Activated T-cell treated with anti-CD3 and anti-CD28 coated beads for 48 hours (primary cell): ENCODE measurements around the gene UBAC2.

Experiments
- DNase-seq: peaks from one replicate; pipeline ENCODE4 v3.0.0-alpha.2; 2020; ENCODE audit warnings: low read depth

UBAC2 gene

GRCh38 chr13:99360696-99361095 lies 160.0 kb downstream of the UBAC2 start:
- DNase-seq, result no peak

- DNase-seq, result no peak
Measured at GRCh38 chr13:99361197-99361596, 160.5 kb downstream of the UBAC2 start.

DNA sequence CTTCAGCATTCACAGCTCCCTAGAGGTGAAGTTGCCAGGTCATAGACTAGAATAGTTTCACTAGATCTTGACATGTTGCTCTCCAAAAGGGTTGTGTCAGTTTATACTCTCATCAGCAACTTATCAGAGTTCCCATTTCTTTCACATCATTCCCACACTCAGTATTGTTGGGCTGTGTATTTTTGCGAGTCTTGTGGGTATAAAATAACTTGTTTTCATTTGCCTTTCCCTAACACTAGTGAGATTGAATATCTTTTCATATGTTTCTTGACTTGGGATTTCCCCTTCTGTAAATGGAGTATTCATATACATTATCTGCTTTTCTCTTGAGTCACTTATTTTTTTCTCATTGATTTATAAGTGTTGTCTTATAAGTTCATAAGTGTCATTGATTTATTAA lies 161.7 kb downstream of the UBAC2 start:
- DNase-seq, result no peak

GRCh38 chr13:99363391-99363790 lies 162.7 kb downstream of the UBAC2 start:
- DNase-seq, result no peak

- no peak for DNase-seq
Measured at GRCh38 chr13:99363949-99364348, 163.3 kb downstream of the UBAC2 start.

DNA sequence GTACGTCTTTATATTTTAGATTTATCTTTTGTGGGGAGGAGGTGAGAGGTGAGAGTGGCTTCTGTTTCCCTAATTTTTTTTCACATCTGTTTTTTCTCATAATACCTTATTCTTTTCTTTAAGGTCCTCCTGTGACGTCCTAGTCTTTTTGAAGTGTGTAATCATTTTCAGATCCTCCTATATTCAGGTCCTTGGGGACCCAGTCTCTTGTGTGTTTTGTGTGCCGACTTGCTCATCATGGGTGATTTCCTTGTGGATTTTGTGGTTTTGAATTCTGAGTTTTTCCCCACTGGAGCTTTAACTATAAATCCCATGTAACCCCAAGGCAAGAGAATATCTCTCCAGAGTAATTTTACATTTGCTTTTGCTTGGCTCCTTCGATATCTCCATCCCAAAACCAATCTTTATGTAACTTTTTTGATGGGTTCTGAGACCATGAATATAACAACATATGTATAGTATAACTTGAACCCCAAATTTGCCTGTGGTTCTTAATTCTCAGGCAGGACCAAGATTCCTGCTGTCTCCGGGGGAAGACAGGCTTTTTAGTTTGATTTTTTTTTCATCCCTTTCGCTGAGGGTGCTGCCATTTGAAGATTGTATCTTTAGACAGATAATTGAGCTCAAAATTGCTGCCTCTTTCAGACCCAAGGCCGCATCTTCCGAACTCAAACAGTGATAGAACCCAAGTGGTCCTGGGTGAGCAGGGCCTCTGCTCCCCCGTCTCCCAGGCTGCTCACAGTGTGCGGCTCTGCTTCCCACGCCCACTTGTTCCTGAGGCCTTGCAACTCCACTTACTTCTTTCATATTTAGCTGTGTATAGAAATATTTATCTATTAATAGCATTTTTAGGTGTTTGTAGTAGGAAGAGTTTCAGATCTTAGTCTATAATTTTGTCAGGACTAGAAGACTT lies 165.7 kb downstream of the UBAC2 start:
- no peak for DNase-seq

DNA sequence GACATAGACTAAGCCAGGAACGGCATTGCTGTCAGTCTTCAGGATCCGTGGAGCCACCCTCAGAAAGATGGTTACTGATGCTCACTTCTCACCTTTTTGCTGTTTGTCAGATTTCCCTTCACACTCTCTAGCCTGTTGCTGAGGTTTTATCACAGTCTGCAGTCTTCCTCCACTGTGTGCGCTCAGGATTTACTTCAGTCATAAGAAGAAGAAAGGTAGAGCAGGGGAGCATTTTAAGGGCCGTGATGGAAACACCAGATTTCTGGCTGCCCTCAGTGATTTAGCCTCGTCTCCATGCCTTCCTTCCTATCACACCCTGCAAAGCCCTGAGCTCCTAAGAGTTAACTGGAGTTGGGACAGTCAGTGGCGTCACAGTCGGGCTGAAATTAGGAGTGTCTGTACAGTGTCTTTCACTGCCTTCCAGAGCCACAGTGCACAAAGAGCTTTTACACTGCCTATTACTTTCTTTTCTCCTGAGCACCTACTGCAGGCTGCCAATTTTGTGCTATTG lies 166.5 kb downstream of the UBAC2 start:
- no peak for DNase-seq

- DNase-seq, result no peak
Measured at GRCh38 chr13:99367663-99368448, 167.2 kb downstream of the UBAC2 start.

GRCh38 chr13:99370481-99371275 lies 170.0 kb downstream of the UBAC2 start:
- DNase-seq, result no peak

DNA sequence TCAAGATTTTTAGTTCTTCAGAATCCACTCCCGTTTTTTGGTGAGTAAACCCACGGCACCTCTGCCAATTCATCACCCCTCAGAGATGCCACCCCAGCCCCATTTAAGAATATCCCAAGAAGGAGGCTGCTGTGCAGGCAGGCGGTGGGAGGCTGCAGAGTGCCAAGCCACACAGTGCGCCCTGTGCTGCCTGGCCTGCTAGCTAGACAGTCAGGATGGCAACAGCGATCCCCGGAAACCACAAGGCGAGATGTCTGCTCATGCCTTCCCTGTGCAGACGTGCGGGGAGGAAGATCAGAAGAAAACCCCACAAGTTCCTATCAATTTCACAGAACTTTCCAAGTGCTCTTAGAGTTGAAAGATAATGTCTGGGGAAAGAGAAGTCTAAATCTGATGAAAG lies 171.3 kb downstream of the UBAC2 start:
- DNase-seq, result no peak

DNA sequence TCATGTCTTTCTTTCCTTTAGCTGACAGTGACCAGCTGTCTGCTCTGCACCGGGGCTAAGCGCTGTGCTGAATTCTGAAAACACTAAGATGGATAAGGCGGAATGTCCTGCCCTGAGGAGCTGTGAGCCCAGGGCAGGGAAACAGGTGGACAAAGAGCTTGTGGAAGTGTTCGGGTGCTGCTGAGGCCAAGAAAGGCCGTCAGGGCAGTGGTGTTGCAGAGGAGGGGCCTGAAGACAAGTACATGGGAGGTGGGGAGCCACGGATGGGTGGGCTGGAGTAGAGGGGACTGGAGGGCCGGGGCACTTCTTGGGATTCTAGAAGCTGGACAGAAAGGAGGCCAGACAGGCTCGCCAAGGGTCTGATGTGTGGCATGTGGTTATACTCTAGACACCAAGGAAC lies 172.8 kb downstream of the UBAC2 start:
- DNase-seq, result no peak

GRCh38 chr13:99374169-99374991 lies 173.7 kb downstream of the UBAC2 start:
- DNase-seq, result no peak

GRCh38 chr13:99374994-99375737 lies 174.5 kb downstream of the UBAC2 start:
- no peak for DNase-seq

GRCh38 chr13:99375738-99376080 lies 175.1 kb downstream of the UBAC2 start:
- no peak for DNase-seq

- no peak for DNase-seq
Measured at GRCh38 chr13:99376132-99376531, 175.5 kb downstream of the UBAC2 start.

- DNase-seq, result no peak
Measured at GRCh38 chr13:99376924-99377323, 176.3 kb downstream of the UBAC2 start.

DNA sequence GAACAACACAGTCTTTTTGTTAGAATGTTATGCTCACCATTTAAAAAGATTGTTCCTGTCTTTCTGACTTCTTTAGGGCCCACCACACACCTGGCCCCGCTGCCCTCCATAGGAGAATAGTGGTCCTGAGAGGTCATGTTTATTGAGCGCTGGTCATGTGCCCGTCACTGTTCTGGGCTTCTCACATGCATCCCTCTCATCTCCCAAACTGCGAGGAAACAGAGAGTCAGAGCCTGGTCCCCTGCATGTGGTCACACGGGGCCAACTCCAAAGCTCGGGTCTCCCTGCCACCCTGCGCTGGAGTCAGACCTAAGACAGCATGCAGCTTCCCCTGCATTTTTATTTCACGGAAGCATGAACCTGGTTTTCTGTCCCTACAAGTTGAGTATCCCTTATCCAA lies 177.0 kb downstream of the UBAC2 start:
- DNase-seq, result no peak

DNA sequence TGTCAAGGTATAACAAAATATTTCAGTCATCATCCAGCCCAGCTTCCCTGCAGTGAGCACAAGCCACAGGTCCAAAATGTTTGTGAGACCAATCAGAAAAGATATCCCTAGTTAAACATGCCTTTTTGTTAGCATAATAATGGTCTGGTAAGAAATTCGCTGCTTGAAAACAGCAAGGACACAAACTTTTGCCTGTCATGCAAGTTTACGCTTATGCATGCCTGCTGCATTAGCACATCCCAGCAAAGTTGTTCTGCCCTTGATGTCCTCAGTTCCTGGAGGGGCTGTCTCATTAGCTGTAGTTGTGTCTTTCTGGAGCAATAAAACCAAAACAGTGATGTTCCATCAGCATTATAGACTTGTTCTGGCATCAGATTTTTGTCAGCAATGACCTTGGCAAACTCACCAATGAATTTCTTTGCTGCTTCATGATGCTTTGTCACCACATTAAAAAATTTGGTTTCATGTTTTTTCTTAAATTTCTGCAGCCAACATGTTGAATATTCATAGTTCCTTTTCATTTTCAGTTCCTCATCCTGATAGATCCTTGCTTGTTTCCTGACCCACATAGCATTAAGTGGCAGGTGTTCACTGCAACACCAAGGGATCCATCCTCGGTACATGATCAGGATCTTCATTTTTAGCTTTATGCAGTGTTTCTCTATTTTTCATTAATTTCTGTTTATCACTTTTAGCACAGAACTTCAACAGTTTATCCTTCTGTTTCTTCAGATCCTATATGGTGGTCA lies 178.5 kb downstream of the UBAC2 start:
- no peak for DNase-seq

DNA sequence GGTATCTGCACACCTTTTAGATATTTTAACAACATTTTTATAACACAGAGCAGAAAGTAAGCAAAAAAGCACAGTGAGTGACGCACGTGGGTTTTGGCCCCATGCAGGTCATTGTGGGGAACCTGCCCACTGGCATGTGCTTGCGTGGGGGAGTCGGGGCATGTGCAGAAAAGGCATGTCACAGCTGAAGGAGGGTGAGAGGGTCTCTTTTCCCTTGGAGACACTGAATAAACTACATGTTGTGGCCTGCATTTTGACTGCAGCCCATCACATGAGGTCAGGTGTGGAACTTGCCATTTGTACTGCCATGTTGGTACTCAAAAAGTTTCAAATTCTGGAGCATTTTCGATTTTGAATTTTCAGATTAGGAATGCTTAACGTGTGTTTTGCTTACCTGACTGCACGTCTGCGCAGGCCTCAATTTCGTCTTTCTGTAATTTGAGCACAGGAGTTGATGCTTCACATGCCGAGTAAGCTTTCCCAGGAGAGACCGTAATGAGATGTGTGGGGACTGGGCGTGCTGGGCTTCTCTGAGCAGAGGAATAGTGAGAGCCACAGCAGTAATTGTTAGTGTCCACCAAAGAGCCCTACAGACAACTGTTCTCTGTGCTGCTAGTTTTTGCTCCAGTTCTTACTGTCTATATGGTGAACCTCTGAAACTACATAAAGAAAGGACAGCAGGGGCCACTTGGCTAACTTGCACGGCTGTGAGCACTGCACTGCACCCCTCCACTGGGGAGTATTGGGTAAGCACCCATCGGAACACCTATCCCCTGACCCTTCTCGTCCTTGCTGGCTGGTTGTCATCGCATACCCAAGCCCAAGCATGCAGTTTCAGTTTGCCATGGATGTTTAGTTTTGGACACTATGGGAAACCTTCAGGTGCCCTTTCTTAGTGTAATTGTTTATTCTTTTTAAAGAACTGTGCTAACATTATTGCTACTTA lies 179.5 kb downstream of the UBAC2 start:
- DNase-seq, result no peak
